ENCODE results near the gene KLF16.

- TF ChIP-seq TARDBP (IDR thresholded peaks at IDR 0.05), result no peak
- TF ChIP-seq CREB3 (tag; conservative IDR thresholded peaks at IDR 0.05; ENCODE audit: low read depth), result no peak
- no peak for TF ChIP-seq REST (IDR thresholded peaks at IDR 0.05; ENCODE audit: borderline replicate concordance)
- TF ChIP-seq REST (CRISPR knock-in tag; IDR thresholded peaks at IDR 0.05; ENCODE audit: low read depth), result no peak
- no peak for TF ChIP-seq ZNF263 (CRISPR knock-in tag; IDR thresholded peaks at IDR 0.05; ENCODE audit: borderline replicate concordance)
- no peak; the same call in 1 of the 2 replicates for TF ChIP-seq ZBTB7A (IDR thresholded peaks at IDR 0.05; ENCODE audit: borderline replicate concordance, control insufficient read depth, low read depth, low read length)
- no peak for TF ChIP-seq CREM (IDR thresholded peaks at IDR 0.05; ENCODE audit: low read depth)
These were observed 44.4 kb upstream of the KLF16 start for GRCh38 chr19:1907563-1908363.
